ENCODE measurements around the gene TRIM68.

- TF ChIP-seq CTCF (IDR thresholded peaks at IDR 0.05) = no peak
- TF ChIP-seq EP300 (IDR thresholded peaks at IDR 0.05) = no peak
- no peak for TF ChIP-seq POLR2A (IDR thresholded peaks at IDR 0.05)
These were observed 35.7 kb upstream of the TRIM68 start, which contains the start of gene OR51E1 for GRCh38 chr11:4643682-4644081.
